Fibroblast of pulmonary artery (primary cell): ENCODE measurements around the gene MRPL14.

ENCODE experiments used
- DNase-seq: peaks from one replicate; pipeline ENCODE4 v3.0.0-alpha.2; 2010; ENCODE audit warnings: low read depth
- H3K4me3 ChIP-seq: replicated peaks from 2 replicates; pipeline ENCODE4 v1.5.1; 2011; ENCODE audit warnings: low read depth, mild to moderate bottlenecking, control low read depth, low read length, moderate library complexity
- TF ChIP-seq, protein P1 (sequence below): IDR thresholded peaks from 2 replicates; pipeline ENCODE4 v1.5.1; 2011; ENCODE audit warnings: mild to moderate bottlenecking, control low read depth, low read length, inconsistent platforms; ENCODE audit errors: missing control alignments

Gene MRPL14

GRCh38 chr6:44167567-44167966, 40.3 kb upstream of the MRPL14 start:
- H3K4me3 ChIP-seq = no peak overlapping the region
- DNase-seq = no peak
- TF ChIP-seq, protein P1, sequence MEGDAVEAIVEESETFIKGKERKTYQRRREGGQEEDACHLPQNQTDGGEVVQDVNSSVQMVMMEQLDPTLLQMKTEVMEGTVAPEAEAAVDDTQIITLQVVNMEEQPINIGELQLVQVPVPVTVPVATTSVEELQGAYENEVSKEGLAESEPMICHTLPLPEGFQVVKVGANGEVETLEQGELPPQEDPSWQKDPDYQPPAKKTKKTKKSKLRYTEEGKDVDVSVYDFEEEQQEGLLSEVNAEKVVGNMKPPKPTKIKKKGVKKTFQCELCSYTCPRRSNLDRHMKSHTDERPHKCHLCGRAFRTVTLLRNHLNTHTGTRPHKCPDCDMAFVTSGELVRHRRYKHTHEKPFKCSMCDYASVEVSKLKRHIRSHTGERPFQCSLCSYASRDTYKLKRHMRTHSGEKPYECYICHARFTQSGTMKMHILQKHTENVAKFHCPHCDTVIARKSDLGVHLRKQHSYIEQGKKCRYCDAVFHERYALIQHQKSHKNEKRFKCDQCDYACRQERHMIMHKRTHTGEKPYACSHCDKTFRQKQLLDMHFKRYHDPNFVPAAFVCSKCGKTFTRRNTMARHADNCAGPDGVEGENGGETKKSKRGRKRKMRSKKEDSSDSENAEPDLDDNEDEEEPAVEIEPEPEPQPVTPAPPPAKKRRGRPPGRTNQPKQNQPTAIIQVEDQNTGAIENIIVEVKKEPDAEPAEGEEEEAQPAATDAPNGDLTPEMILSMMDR = no peak

- no peak for DNase-seq
- TF ChIP-seq, protein P1 = no peak
- H3K4me3 ChIP-seq = no peak overlapping the region
Measured at GRCh38 chr6:44166591-44167184, 39.4 kb upstream of the MRPL14 start.

DNA sequence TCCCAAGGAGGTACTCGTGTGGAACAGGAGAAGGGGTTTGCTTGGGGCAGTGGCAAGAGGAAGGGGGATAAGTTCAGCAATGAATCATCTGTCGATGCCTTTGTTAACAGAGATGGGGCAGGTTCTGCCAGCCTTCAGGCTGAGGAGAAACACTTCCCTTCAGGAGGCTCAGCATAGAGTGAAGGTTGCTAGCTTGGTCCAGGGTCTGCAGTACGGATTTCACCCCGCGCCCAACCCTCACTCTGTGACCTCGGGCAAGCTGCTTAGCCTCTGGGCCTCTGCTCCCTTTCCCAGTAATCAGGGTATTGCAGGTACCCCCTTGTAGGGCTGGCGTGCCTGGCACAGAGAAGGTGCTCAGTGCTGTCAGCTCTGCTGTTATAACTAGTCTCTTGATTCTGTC, 38.9 kb upstream of the MRPL14 start:
- H3K4me3 ChIP-seq = no peak overlapping the region
- TF ChIP-seq, protein P1 = no peak
- no peak for DNase-seq

DNA sequence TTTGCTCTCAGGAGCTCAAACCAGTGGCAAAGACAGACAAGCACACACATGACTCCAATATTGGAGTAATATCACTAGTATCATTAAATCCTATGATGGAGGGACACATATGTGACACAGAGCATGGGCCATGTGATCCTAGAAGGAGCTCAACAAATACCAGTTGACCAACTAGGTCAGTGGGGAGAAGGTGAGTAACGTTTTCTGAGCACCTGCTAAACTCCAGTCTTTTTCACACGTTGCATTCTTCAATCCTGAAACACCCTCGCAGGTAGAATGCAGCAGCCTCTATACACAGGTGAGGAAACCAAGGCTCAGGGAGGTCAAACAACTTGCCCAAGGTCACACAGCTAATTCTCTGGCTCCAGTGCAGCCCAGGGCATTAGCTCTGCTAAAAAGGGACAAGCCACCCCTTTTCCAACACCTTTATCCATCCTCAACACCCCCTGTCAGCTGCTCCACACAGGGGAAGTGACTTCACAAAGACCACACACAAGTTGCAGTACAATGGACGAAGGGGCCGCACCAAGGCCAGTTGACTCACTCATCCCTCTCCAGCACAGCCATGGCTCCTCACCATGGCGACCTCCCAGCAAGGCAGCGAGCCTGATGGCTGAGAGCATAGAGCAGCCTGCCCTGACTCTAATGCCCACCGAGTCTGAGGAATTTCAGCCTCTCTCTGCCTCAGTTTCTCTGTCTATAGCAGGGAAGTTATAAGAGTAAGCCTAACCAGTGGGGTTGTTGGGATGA, 35.8 kb upstream of the MRPL14 start:
- TF ChIP-seq, protein P1 = no peak
- no peak overlapping the region for H3K4me3 ChIP-seq
- DNase-seq = no peak

- TF ChIP-seq, protein P1 = no peak
- peak; percentile 15 for DNase-seq
- H3K4me3 ChIP-seq = no peak overlapping the region
Measured at GRCh38 chr6:44161997-44162338, 34.7 kb upstream of the MRPL14 start.

GRCh38 chr6:44158770-44159228, 31.5 kb upstream of the MRPL14 start, which contains the start of gene CAPN11:
TSS of gene CAPN11 (plus strand) at chr6:44158820. CDS start at chr6:44158849, 29 bp downstream.
- TF ChIP-seq, protein P1 = no peak
- no peak for DNase-seq
- no peak within 1 kb of the TSS for H3K4me3 ChIP-seq

DNA sequence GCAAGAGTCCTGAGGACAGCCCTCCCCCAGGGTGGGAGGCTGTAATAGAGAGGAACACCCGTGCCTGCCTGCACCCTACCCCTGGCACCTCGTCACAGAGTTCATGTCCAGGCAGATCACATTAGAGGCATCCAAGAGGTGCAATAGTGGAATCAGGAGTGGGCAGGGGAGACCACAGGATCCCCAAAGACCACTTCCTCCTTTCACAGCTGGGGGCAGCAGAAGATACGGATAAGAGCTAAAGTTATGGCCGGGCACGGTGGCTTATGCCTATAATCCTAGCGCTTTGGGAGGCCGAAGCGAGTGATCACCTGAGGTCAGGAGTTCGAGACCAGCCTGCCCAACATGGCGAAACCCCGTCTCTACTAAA, 29.9 kb upstream of the MRPL14 start:
- TF ChIP-seq, protein P1 = no peak
- no peak overlapping the region for H3K4me3 ChIP-seq
- no peak for DNase-seq
